Measurements from ENCODE around the gene TNPO2.
"Not testable (repeated sequence)": the region's sequence is repeated elsewhere in the genome, so short reads cannot be mapped to it uniquely, and the experiment has no call there.

TNPO2 gene

GRCh38 chr19:12685831-12686230, 37.9 kb downstream of the TNPO2 start:
- no peak overlapping the region for H3K9ac ChIP-seq (ENCODE audit: low read depth, low read length, poor library complexity, severe bottlenecking)

DNA sequence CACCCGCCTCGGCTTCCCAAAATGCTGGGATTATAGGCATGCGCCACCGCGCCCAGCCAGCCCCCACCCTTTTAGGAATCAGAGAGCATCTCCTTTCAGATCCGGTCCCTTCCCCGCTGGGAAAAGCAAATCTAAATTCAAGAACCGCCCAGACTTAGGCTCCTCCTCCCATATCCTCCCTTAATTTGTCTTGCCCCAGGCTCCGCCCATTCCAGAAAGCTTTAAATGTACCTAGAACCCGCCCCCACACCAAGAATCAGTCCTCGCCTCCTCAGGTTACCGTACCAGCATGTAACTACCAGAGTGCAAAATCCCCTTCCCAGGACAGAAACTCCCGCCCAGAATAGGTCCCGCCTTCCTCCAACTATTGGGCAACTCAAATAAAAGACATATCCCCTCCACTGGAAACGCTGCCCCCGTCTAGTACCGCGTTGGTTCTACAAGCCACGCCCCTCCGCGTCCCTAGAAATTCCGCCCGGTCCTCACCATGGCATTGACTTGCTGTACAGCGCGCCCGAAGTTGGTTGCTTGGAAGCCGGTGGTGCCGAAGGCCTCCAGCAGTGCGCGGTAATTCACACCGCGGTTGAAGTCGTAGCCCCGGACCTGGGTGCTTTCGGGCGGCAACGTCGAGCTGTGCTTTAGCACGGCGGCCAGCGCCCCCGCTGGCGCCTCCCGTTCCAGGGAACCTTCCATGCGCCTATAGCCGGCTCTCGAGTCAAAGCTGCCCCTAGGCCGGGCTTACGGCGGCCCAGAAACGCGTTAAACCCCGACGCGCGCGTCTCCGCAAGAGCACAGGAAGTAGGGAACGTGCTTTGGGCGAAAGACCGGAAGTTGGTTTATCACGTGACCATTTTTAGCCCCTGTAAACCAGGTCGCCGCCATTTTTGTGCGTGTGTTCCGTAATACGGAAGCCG, 42.4 kb downstream of the TNPO2 start, which contains the start of gene DHPS:
DHPS (minus strand) TSS at position 807 of the 914 bp plus-strand sequence; CDS start at position 693, 114 bp downstream.
- TF ChIP-seq, protein P1, sequence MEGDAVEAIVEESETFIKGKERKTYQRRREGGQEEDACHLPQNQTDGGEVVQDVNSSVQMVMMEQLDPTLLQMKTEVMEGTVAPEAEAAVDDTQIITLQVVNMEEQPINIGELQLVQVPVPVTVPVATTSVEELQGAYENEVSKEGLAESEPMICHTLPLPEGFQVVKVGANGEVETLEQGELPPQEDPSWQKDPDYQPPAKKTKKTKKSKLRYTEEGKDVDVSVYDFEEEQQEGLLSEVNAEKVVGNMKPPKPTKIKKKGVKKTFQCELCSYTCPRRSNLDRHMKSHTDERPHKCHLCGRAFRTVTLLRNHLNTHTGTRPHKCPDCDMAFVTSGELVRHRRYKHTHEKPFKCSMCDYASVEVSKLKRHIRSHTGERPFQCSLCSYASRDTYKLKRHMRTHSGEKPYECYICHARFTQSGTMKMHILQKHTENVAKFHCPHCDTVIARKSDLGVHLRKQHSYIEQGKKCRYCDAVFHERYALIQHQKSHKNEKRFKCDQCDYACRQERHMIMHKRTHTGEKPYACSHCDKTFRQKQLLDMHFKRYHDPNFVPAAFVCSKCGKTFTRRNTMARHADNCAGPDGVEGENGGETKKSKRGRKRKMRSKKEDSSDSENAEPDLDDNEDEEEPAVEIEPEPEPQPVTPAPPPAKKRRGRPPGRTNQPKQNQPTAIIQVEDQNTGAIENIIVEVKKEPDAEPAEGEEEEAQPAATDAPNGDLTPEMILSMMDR (conservative IDR thresholded peaks at IDR 0.05; ENCODE audit: low read length) = no peak
- no peak for TF ChIP-seq EZH2phosphoT487 (IDR thresholded peaks at IDR 0.05; ENCODE audit: borderline replicate concordance)
- peak within 1 kb of the TSS; percentile 65 for H3K4me2 ChIP-seq (ENCODE audit: low read depth, low read length, poor library complexity, severe bottlenecking)
- H3K4me1 ChIP-seq (ENCODE audit: insufficient read depth, low read length, poor library complexity, severe bottlenecking) = peaks cover 8% of the 10 kb centered on the region
- H3K9me2 ChIP-seq (replicated peaks; ENCODE audit: low read depth, low read length) = no peaks in the 10 kb centered on the region
- H2AFZ ChIP-seq (ENCODE audit: low read length) = peak within 1 kb of the TSS; percentile 84
- peaks cover 17% of the 10 kb centered on the region for H3K79me2 ChIP-seq (ENCODE audit: insufficient read depth, low read length)
- peaks cover 28% of the 10 kb centered on the region; the same call in 1 of the 2 replicates for H3K36me3 ChIP-seq (ENCODE audit: insufficient read depth, low read length)
- peak within 1 kb of the TSS; percentile 85 for H3K4me3 ChIP-seq (ENCODE audit: low read length, poor library complexity, severe bottlenecking)
- no peaks in the 10 kb centered on the region for H3K9me3 ChIP-seq (ENCODE audit: insufficient read depth, low read depth, low read length)
- peaks cover 4% of the 10 kb centered on the region for H3F3A ChIP-seq (ENCODE audit: low read depth)
- peaks cover 11% of the 10 kb centered on the region for H4K20me1 ChIP-seq (ENCODE audit: insufficient read depth, low read length, poor library complexity, severe bottlenecking)
- peak within 1 kb of the TSS; percentile 89 for H3K9ac ChIP-seq (ENCODE audit: low read depth, low read length, poor library complexity, severe bottlenecking)
- no peaks in the 10 kb centered on the region for H3K27me3 ChIP-seq (ENCODE audit: insufficient read depth, low read length, poor library complexity, severe bottlenecking)

More at GRCh38 chr19:12685831-12686230, 37.9 kb downstream of the TNPO2 start:
- Histone ChIP-seq H3K4me3 (ENCODE audit: low read length, poor library complexity, severe bottlenecking) (no peak overlapping the region), H3K4me2 (ENCODE audit: low read depth, low read length, poor library complexity, severe bottlenecking) (no peak overlapping the region), H3K4me1 (ENCODE audit: insufficient read depth, low read length, poor library complexity, severe bottlenecking) (peaks cover 9% of the 10 kb centered on the region), H3K27me3 (ENCODE audit: insufficient read depth, low read length, poor library complexity, severe bottlenecking) (no peaks in the 10 kb centered on the region), H3K36me3 (ENCODE audit: insufficient read depth, low read length) (no peaks in the 10 kb centered on the region), H3F3A (ENCODE audit: low read depth) (peaks cover 4% of the 10 kb centered on the region), H4K20me1 (ENCODE audit: insufficient read depth, low read length, poor library complexity, severe bottlenecking) (no peaks in the 10 kb centered on the region), H3K79me2 (ENCODE audit: insufficient read depth, low read length) (peaks cover 29% of the 10 kb centered on the region; the same call in 1 of the 2 replicates), H3K9me2 (replicated peaks; ENCODE audit: low read depth, low read length) (no peaks in the 10 kb centered on the region), H3K9me3 (ENCODE audit: insufficient read depth, low read depth, low read length) (no peaks in the 10 kb centered on the region), H2AFZ (ENCODE audit: low read length) (no peak overlapping the region)
- no peak for TF ChIP-seq EZH2phosphoT487 (IDR thresholded peaks at IDR 0.05; ENCODE audit: borderline replicate concordance)
- TF ChIP-seq, protein P1 (conservative IDR thresholded peaks at IDR 0.05; ENCODE audit: low read length) = no peak

DNA sequence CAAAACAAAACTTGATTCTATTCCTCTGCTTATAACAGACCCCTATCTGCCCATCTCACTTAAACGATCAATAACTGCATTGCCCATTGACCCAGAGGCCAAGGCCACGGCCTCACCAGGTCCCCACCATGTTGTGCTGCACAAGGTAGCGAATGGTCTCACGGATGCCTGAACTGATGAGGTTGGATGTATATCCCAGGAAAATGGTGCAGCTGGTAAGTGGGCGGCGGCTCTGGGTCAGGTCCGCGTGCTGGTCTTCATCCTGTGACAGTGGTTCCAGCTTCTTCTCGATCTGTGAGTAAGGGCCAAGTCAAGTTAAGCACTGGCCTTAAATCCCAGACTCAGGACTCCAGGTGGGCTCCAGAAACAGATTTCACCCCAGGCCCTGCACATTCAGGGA, 43.7 kb downstream of the TNPO2 start:
- Histone ChIP-seq H3K9me3 (ENCODE audit: insufficient read depth, low read depth, low read length) (no peaks in the 10 kb centered on the region), H4K20me1 (ENCODE audit: insufficient read depth, low read length, poor library complexity, severe bottlenecking) (peaks cover 16% of the 10 kb centered on the region), H3K79me2 (ENCODE audit: insufficient read depth, low read length) (peaks cover 17% of the 10 kb centered on the region), H3K4me3 (ENCODE audit: low read length, poor library complexity, severe bottlenecking) (peak overlapping the region; percentile 59), H3F3A (ENCODE audit: low read depth) (peaks cover 4% of the 10 kb centered on the region), H2AFZ (ENCODE audit: low read length) (no peak overlapping the region), H3K4me1 (ENCODE audit: insufficient read depth, low read length, poor library complexity, severe bottlenecking) (peaks cover 8% of the 10 kb centered on the region), H3K36me3 (ENCODE audit: insufficient read depth, low read length) (peaks cover 39% of the 10 kb centered on the region; the same call in 1 of the 2 replicates), H3K9ac (ENCODE audit: low read depth, low read length, poor library complexity, severe bottlenecking) (no peak overlapping the region), H3K4me2 (ENCODE audit: low read depth, low read length, poor library complexity, severe bottlenecking) (peak overlapping the region; percentile 64), H3K27me3 (ENCODE audit: insufficient read depth, low read length, poor library complexity, severe bottlenecking) (no peaks in the 10 kb centered on the region), H3K9me2 (replicated peaks; ENCODE audit: low read depth, low read length) (no peaks in the 10 kb centered on the region)
- TF ChIP-seq, protein P1 (conservative IDR thresholded peaks at IDR 0.05; ENCODE audit: low read length) = no peak
- TF ChIP-seq EZH2phosphoT487 (IDR thresholded peaks at IDR 0.05; ENCODE audit: borderline replicate concordance) = no peak

- H3K4me2 ChIP-seq (ENCODE audit: low read depth, low read length, poor library complexity, severe bottlenecking); H3K9me3 ChIP-seq (ENCODE audit: insufficient read depth, low read depth, low read length); H3K4me1 ChIP-seq (ENCODE audit: insufficient read depth, low read length, poor library complexity, severe bottlenecking); H3F3A ChIP-seq (ENCODE audit: low read depth); H3K9me2 ChIP-seq (replicated peaks; ENCODE audit: low read depth, low read length); H3K27me3 ChIP-seq (ENCODE audit: insufficient read depth, low read length, poor library complexity, severe bottlenecking); H2AFZ ChIP-seq (ENCODE audit: low read length); H3K9ac ChIP-seq (ENCODE audit: low read depth, low read length, poor library complexity, severe bottlenecking); H3K4me3 ChIP-seq (ENCODE audit: low read length, poor library complexity, severe bottlenecking): not testable (repeated sequence)
- Histone ChIP-seq H4K20me1 (ENCODE audit: insufficient read depth, low read length, poor library complexity, severe bottlenecking) (peaks cover 16% of the 10 kb centered on the region), H3K36me3 (ENCODE audit: insufficient read depth, low read length) (peaks cover 50% of the 10 kb centered on the region; the same call in 1 of the 2 replicates), H3K79me2 (ENCODE audit: insufficient read depth, low read length) (peaks cover 17% of the 10 kb centered on the region)
Observed at GRCh38 chr19:12678039-12678438, 45.7 kb downstream of the TNPO2 start.
